GM23248 (cell line): ENCODE results near the gene HSP90B1.

ENCODE experiments used
- EZH2 ChIP-seq: fragments of 200-600 bp; sonication (generic); IDR thresholded peaks from 2 replicates; pipeline ENCODE4 v1.6.1; 2018; ENCODE audit warnings: antibody characterized with exemption, mild to moderate bottlenecking; ENCODE audit not compliant: insufficient read depth, poor library complexity, severe bottlenecking
- EZH2phosphoT487 ChIP-seq: fragments of 200-600 bp; sonication (generic); IDR thresholded peaks from 2 replicates; pipeline ENCODE4 v1.6.1; 2018; ENCODE audit warnings: antibody characterized with exemption, moderate library complexity, mild to moderate bottlenecking, low read depth; ENCODE audit not compliant: insufficient read depth

GRCh38 chr12:103881261-103881660 lies 48.9 kb upstream of the HSP90B1 start:
- TF ChIP-seq EZH2phosphoT487, result no peak
- TF ChIP-seq EZH2, result no peak
